HCT116 (cell line): ENCODE results near the gene TMEM52B. TPM values are rescaled to one million over a fixed set of nuclear protein-coding genes. Genes with fewer than 3 reads are reported as not detected.

Source experiments
- ATAC-seq: fragments of 200-7000 bp; cut with Tn5 transposase; 2 replicates; pipeline ENCODE4 v1.9.1; 2020; ENCODE audit warnings: mild to moderate bottlenecking, moderate library complexity
- BruUV-seq: library from RNA; stranded (reverse); fragments of 400-500 nt; replicated peaks from 2 replicates; lab custom pipeline; 2021; lab: Mats Ljungman, UMichigan
- CTCF ChIA-PET: fragments of 300-600 bp; sonication (Branson Sonifier 250); formaldehyde crosslinking; loops from one replicate; lab custom pipeline; 2021; ENCODE audit warnings: antibody characterized with exemption; lab: Charles Lee
- POLR2A ChIA-PET: fragments of 300-600, 350-600 bp; sonication (Branson Sonifier 250); formaldehyde crosslinking; loops from one replicate; lab custom pipeline; 2021; ENCODE audit warnings: antibody characterized with exemption; lab: Charles Lee
- RAD21 ChIA-PET, 2 experiments: fragments of 300-600 bp; sonication (Branson Sonifier 250); formaldehyde crosslinking; loops; one replicate each; lab custom pipeline; 2023; ENCODE audit warnings: low total read pairs in 2 of 2; ENCODE audit not compliant: uncharacterized antibody in 2 of 2, unreplicated experiment in 2 of 2, low non-redundant PET in 1 of 2; lab: Charles Lee
- DNase-seq: peaks from one replicate; pipeline ENCODE4 v3.0.0-alpha.2; 2010; ENCODE audit warnings: low read depth, low spot score
- H2AFZ ChIP-seq: fragments of 200-600 bp; shearing (Covaris generic), sonication (generic); 2 replicates; pipeline ENCODE4 v1.6.1; 2017; ENCODE audit warnings: low read depth, mixed run types, mixed read lengths, antibody characterized with exemption, low read length; ENCODE audit not compliant: poor library complexity, severe bottlenecking
- H3K27ac ChIP-seq: 2 replicates; pipeline ENCODE4 v1.5.1; 2012; ENCODE audit warnings: low read depth, low read length
- H3K27me3 ChIP-seq: fragments of 200-600 bp; sonication (generic); 2 replicates; pipeline ENCODE4 v1.6.1; 2016; ENCODE audit warnings: mixed run types, low read length, mixed read lengths; ENCODE audit not compliant: insufficient read depth
- H3K36me3 ChIP-seq, 2 experiments: fragments of 200-500 bp in 1 of 2; fragments of 200-600 bp in 1 of 2; sonication (Bioruptor generic) in 1 of 2; sonication (generic) in 1 of 2; 2 replicates each; pipeline versions ENCODE4 v1.5.1 to v1.6.1; 2014 to 2016; ENCODE audit warnings: low read length in 2 of 2, inconsistent platforms in 1 of 2, mixed read lengths in 1 of 2, mixed run types in 1 of 2; ENCODE audit not compliant: insufficient read depth in 2 of 2, control insufficient read depth in 1 of 2
- H3K4me1 ChIP-seq, 2 experiments: fragments of 200-600 bp in 1 of 2; sonication (generic) in 1 of 2; 2 replicates each; pipeline versions ENCODE4 v1.5.1 to v1.6.1; 2012 to 2017; ENCODE audit warnings: low read length in 2 of 2, inconsistent platforms in 1 of 2, mild to moderate bottlenecking in 1 of 2, mixed read lengths in 1 of 2, mixed run types in 1 of 2, moderate library complexity in 1 of 2; ENCODE audit not compliant: insufficient read depth in 2 of 2, control insufficient read depth in 1 of 2
- H3K4me2 ChIP-seq: fragments of 200-600 bp; sonication (generic); 2 replicates; pipeline ENCODE4 v1.6.1; 2017; ENCODE audit warnings: mixed run types, low read length, mixed read lengths
- H3K4me3 ChIP-seq, 2 experiments: fragments of 200-600 bp in 1 of 2; sonication (generic) in 1 of 2; replicated peaks in 1 of 2; 2 replicates each; pipeline ENCODE4 v1.5.1; 2011 to 2016; ENCODE audit warnings: low read length in 2 of 2, control low read depth in 1 of 2, low read depth in 1 of 2, mild to moderate bottlenecking in 1 of 2, mixed read lengths in 1 of 2, mixed run types in 1 of 2
- H3K79me2 ChIP-seq: fragments of 200-600 bp; sonication (generic); 2 replicates; pipeline ENCODE4 v1.6.1; 2017; ENCODE audit warnings: mild to moderate bottlenecking, mixed run types, low read length, moderate library complexity, mixed read lengths; ENCODE audit not compliant: insufficient read depth
- H3K9ac ChIP-seq: fragments of 200-600 bp; sonication (generic); 2 replicates; pipeline ENCODE4 v1.6.1; 2016; ENCODE audit warnings: low read length, mixed read lengths
- H3K9me2 ChIP-seq: fragments of 200-600 bp; sonication (generic), shearing (Covaris generic); 2 replicates; pipeline ENCODE4 v1.6.1; 2017; ENCODE audit warnings: mixed run types, mild to moderate bottlenecking, moderate library complexity; ENCODE audit not compliant: insufficient read depth
- H3K9me3 ChIP-seq, 2 experiments: fragments of 200-500 bp in 1 of 2; fragments of 200-600 bp in 1 of 2; sonication (Bioruptor generic) in 1 of 2; sonication (generic) in 1 of 2; 2 replicates each; pipeline ENCODE4 v1.6.1; 2014 to 2017; ENCODE audit warnings: low read length in 2 of 2, mixed read lengths in 2 of 2, inconsistent platforms in 1 of 2, low read depth in 1 of 2, mild to moderate bottlenecking in 1 of 2, mixed run types in 1 of 2, moderate library complexity in 1 of 2; ENCODE audit not compliant: control insufficient read depth in 1 of 2, insufficient read depth in 1 of 2
- H4K20me1 ChIP-seq: fragments of 200-600 bp; sonication (generic), shearing (Covaris generic); 2 replicates; pipeline ENCODE4 v1.6.1; 2017; ENCODE audit warnings: mixed run types, mild to moderate bottlenecking, moderate library complexity; ENCODE audit not compliant: insufficient read depth
- CTCF ChIP-seq, 3 experiments: fragments of 200-600 bp in 1 of 3; sonication (generic) in 1 of 3; IDR thresholded peaks in 2 of 3; conservative IDR thresholded peaks in 1 of 3; 2 replicates each; pipeline ENCODE4 v1.5.1; 2012 to 2017; ENCODE audit warnings: low read depth in 2 of 3, low read length in 2 of 3, antibody characterized with exemption in 1 of 3, borderline replicate concordance in 1 of 3, control low read depth in 1 of 3, mild to moderate bottlenecking in 1 of 3, mixed read lengths in 1 of 3, mixed run types in 1 of 3, moderate library complexity in 1 of 3; ENCODE audit not compliant: insufficient read depth in 1 of 3
- EGR1 ChIP-seq: IDR thresholded peaks from 2 replicates; pipeline ENCODE4 v1.6.1; 2012; ENCODE audit warnings: low read depth
- EZH2 ChIP-seq: fragments of 200-600 bp; sonication (generic); IDR thresholded peaks from 2 replicates; pipeline ENCODE4 v1.6.1; 2017; ENCODE audit warnings: antibody characterized with exemption, mixed run types
- JUND ChIP-seq: IDR thresholded peaks from 2 replicates; pipeline ENCODE4 v1.6.1; 2012
- MAX ChIP-seq: IDR thresholded peaks from 2 replicates; pipeline ENCODE4 v1.6.1; 2012
- RAD21 ChIP-seq: IDR thresholded peaks from 2 replicates; pipeline ENCODE4 v1.6.1; 2012; ENCODE audit warnings: low read depth, mild to moderate bottlenecking
- REST ChIP-seq: IDR thresholded peaks from 2 replicates; pipeline ENCODE4 v1.6.1; 2012; ENCODE audit warnings: low read depth
- SP1 ChIP-seq: IDR thresholded peaks from 2 replicates; pipeline ENCODE4 v1.6.1; 2012; ENCODE audit warnings: low read depth
- TCF7L2 ChIP-seq: IDR thresholded peaks from 2 replicates; pipeline ENCODE4 v1.7.0; 2011; ENCODE audit warnings: borderline replicate concordance, inconsistent platforms; ENCODE audit not compliant: insufficient read depth, insufficient read length; ENCODE audit errors: extremely low read depth
- YY1 ChIP-seq: IDR thresholded peaks from 2 replicates; pipeline ENCODE4 v1.6.1; 2011; ENCODE audit warnings: low read length, low read depth, moderate library complexity, mild to moderate bottlenecking; ENCODE audit not compliant: insufficient replicate concordance; ENCODE audit errors: extremely low read depth
- ZFX ChIP-seq: fragments of 450-650 bp; IDR thresholded peaks from 2 replicates; pipeline ENCODE4 v1.6.1; 2017
- intact Hi-C: fragments of 100-400 bp; cut with micrococcal nuclease; formaldehyde crosslinking; loops from 2 replicates; pipeline ENCODE4 v1.10.0; 2022
- total RNA-seq: library from RNA; stranded (reverse); gene quantifications from one replicate; pipeline ENCODE4 v1.2.1, GENCODE V29; 2021; ENCODE audit not compliant: unreplicated experiment

Gene TMEM52B
- total RNA-seq, 1 experiment from 2014 or later = not detected

- Histone ChIP-seq H2AFZ (no peak overlapping the region), H3K27ac (no peak overlapping the region), H3K36me3 (no peaks in the 10 kb centered on the region), H3K4me2 (no peak overlapping the region), H3K27me3 (no peaks in the 10 kb centered on the region), H3K9me2 (no peaks in the 10 kb centered on the region), H3K4me3 (no peak overlapping the region), H3K9me3 (no peaks in the 10 kb centered on the region), H3K9ac (no peak overlapping the region), H3K79me2 (no peaks in the 10 kb centered on the region), H4K20me1 (no peaks in the 10 kb centered on the region), H3K4me1 (peaks cover 0 to 3% of the 10 kb centered on the region in 2 experiments; a peak in 1 of 4 replicates)
- POLR2A ChIA-PET = no interaction called here
- no peak for DNase-seq
- no TSS peak for BruUV-seq
- intact Hi-C loops = no loop called here
- RAD21 ChIA-PET = no interaction called here
- CTCF ChIA-PET = interaction anchor here (1.2 kb wide), 1 partner anchor 127 kb away, joined by 5 read pairs; the partner anchor contains the start of gene CLEC12B
- ATAC-seq = no peak
- TF ChIP-seq EZH2 = no peak
- TF ChIP-seq SP1 = no peak
- no peak for TF ChIP-seq ZFX
- no peak for TF ChIP-seq TCF7L2
- no peak for TF ChIP-seq RAD21
- no peak for TF ChIP-seq EGR1
- TF ChIP-seq MAX = no peak
- no peak for TF ChIP-seq YY1
Observed at GRCh38 chr12:10136637-10137205, 42.1 kb upstream of the TMEM52B start.

GRCh38 chr12:10140001-10140400 lies 38.8 kb upstream of the TMEM52B start:
- TF ChIP-seq REST = no peak
- TF ChIP-seq CTCF (IDR thresholded peaks at IDR 0.05 in 2 of 3, conservative IDR thresholded peaks at IDR 0.05 in 1 of 3; ENCODE audit: borderline replicate concordance in 1 of 3, insufficient read depth in 1 of 3, low read depth in 2 of 3, low read length in 2 of 3) = peak; percentile 29 to 66 (median 66); a peak in 4 of 6 replicates
- TF ChIP-seq JUND = no peak
- peak; percentile 79 for TF ChIP-seq RAD21
- Histone ChIP-seq H4K20me1 (no peaks in the 10 kb centered on the region), H3K36me3 (no peaks in the 10 kb centered on the region), H3K9me3 (no peaks in the 10 kb centered on the region), H3K4me1 (no peaks in the 10 kb centered on the region), H3K9me2 (no peaks in the 10 kb centered on the region), H3K27ac (no peak overlapping the region), H2AFZ (no peak overlapping the region), H3K79me2 (no peaks in the 10 kb centered on the region), H3K4me2 (no peak overlapping the region), H3K27me3 (no peaks in the 10 kb centered on the region), H3K4me3 (no peak overlapping the region), H3K9ac (no peak overlapping the region)
- BruUV-seq = no TSS peak
- DNase-seq (peak; percentile 44), ATAC-seq (peak; percentile 55; the same call in 1 of the 2 replicates)
- ChIA-PET RAD21 (interaction anchor here (0.7 to 1.6 kb wide), 2 partner anchors 106 to 130 kb away, joined by 3 to 7 read pairs; no protein-coding TSS in a partner anchor), CTCF (interaction anchor here (0.7 to 2.6 kb wide), 15 partner anchors 9 to 809 kb away, joined by 3 to 29 read pairs (median 3); partner anchors contain the start of gene CLEC12B), POLR2A (interaction anchor here (0.9 kb wide), 1 partner anchor 130 kb away, joined by 3 read pairs; the partner anchor contains the start of gene CLEC12B)
- intact Hi-C loops = loop anchor here (1.0 to 5.0 kb wide), 5 partner anchors 107 to 391 kb away; partner anchors contain the start of gene CLEC12B
